HEK293 (cell line): ENCODE measurements around the gene ADGRF1.
"Not testable (repeated sequence)": the region's sequence is repeated elsewhere in the genome, so short reads cannot be mapped to it uniquely, and the experiment has no call there.

Experiments used
- CTCF ChIA-PET: fragments of 350-600 bp; formaldehyde crosslinking; extraction: SDS; loops from one replicate; lab custom pipeline; 2021; ENCODE audit warnings: antibody characterized with exemption; lab: Yijun Ruan, JAX
- POLR2A ChIA-PET: fragments of 300-600 bp; formaldehyde crosslinking; extraction: SDS; loops from one replicate; lab custom pipeline; 2020; ENCODE audit warnings: antibody characterized with exemption, inconsistent platforms; lab: Yijun Ruan, JAX
- H3K27ac ChIP-seq: fragments of 200-500 bp; sonication (Bioruptor generic); 2 replicates; pipeline ENCODE4 v1.5.1; 2014; ENCODE audit warnings: low read depth, low read length, control low read depth, inconsistent platforms; ENCODE audit errors: extremely low read depth
- H3K36me3 ChIP-seq, 2 experiments: fragments of 200-500 bp in 1 of 2; sonication (Bioruptor generic) in 1 of 2; 1 replicate in 1 of 2; 2 replicates in 1 of 2; pipeline ENCODE4 v1.5.1; 2014 to 2017; ENCODE audit warnings: inconsistent platforms in 2 of 2, low read length in 2 of 2; ENCODE audit not compliant: control insufficient read depth in 2 of 2, insufficient read depth in 1 of 2
- H3K4me1 ChIP-seq: fragments of 200-500 bp; sonication (Bioruptor generic); 2 replicates; pipeline ENCODE4 v1.5.1; 2014; ENCODE audit warnings: mild to moderate bottlenecking, low read length, inconsistent platforms; ENCODE audit not compliant: control insufficient read depth, insufficient read depth
- H3K4me3 ChIP-seq: 2 replicates; pipeline ENCODE4 v1.5.1; 2011; ENCODE audit warnings: low read depth, mild to moderate bottlenecking, control low read depth, low read length, moderate library complexity
- H3K9me3 ChIP-seq: fragments of 200-500 bp; sonication (Bioruptor generic); 2 replicates; pipeline ENCODE4 v1.5.1; 2014; ENCODE audit warnings: low read depth, low read length, inconsistent platforms; ENCODE audit not compliant: control insufficient read depth, insufficient read depth
- KLF10 ChIP-seq: fragments of 450-650 bp; IDR thresholded peaks from 2 replicates; pipeline ENCODE4 v1.5.1; 2018; ENCODE audit warnings: missing biosample characterization, mild to moderate bottlenecking, missing genetic modification characterization
- RBAK ChIP-seq: fragments of 450-650 bp; formaldehyde crosslinking; IDR thresholded peaks from 2 replicates; pipeline ENCODE4 v1.5.1; 2016; ENCODE audit warnings: missing biosample characterization, missing genetic modification characterization
- SETDB1 ChIP-seq: IDR thresholded peaks from one replicate; pipeline ENCODE4 v1.6.1; 2017; ENCODE audit warnings: mild to moderate bottlenecking, low read length, moderate library complexity, mixed read lengths; ENCODE audit not compliant: insufficient read length
- ZBTB17 ChIP-seq: fragments of 450-650 bp; formaldehyde crosslinking; IDR thresholded peaks from 2 replicates; pipeline ENCODE4 v1.5.1; 2016; ENCODE audit warnings: missing biosample characterization, missing genetic modification characterization
- ZBTB48 ChIP-seq: fragments of 450-650 bp; formaldehyde crosslinking; IDR thresholded peaks from 2 replicates; pipeline ENCODE4 v1.5.1; 2016; ENCODE audit warnings: missing biosample characterization, missing genetic modification characterization
- ZNF146 ChIP-seq: fragments of 450-650 bp; formaldehyde crosslinking; IDR thresholded peaks from 2 replicates; pipeline ENCODE4 v1.5.1; 2016; ENCODE audit warnings: missing biosample characterization, missing genetic modification characterization
- ZNF248 ChIP-seq: fragments of 450-650 bp; formaldehyde crosslinking; IDR thresholded peaks from 2 replicates; pipeline ENCODE4 v1.5.1; 2017; ENCODE audit warnings: missing biosample characterization, missing genetic modification characterization
- ZNF596 ChIP-seq: fragments of 450-650 bp; IDR thresholded peaks from 2 replicates; pipeline ENCODE4 v1.5.0; 2018; ENCODE audit warnings: missing biosample characterization, mild to moderate bottlenecking, missing genetic modification characterization, moderate library complexity
- ZNF664 ChIP-seq: fragments of 450-650 bp; formaldehyde crosslinking; IDR thresholded peaks from 2 replicates; pipeline ENCODE4 v1.5.1; 2016; ENCODE audit warnings: missing biosample characterization, missing genetic modification characterization
- ZNF777 ChIP-seq: fragments of 450-650 bp; formaldehyde crosslinking; IDR thresholded peaks from 2 replicates; pipeline ENCODE4 v1.5.1; 2017; ENCODE audit warnings: missing biosample characterization, missing genetic modification characterization, borderline replicate concordance
- ZSCAN16 ChIP-seq: fragments of 450-650 bp; formaldehyde crosslinking; IDR thresholded peaks from 2 replicates; pipeline ENCODE4 v1.5.1; 2016; ENCODE audit warnings: missing biosample characterization, missing genetic modification characterization
- TF ChIP-seq, protein P1 (sequence below): fragments of 450-650 bp; formaldehyde crosslinking; IDR thresholded peaks from 2 replicates; pipeline ENCODE4; 2016; ENCODE audit warnings: missing biosample characterization, missing genetic modification characterization
- TF ChIP-seq, protein P2 (sequence below): sonication (generic); formaldehyde crosslinking; IDR thresholded peaks from 2 replicates; pipeline ENCODE4 v1.8.1; 2022; ENCODE audit warnings: mild to moderate bottlenecking, moderate library complexity, missing genetic modification reagents
- TF ChIP-seq, protein P3 (sequence below): fragments of 450-650 bp; formaldehyde crosslinking; IDR thresholded peaks from 2 replicates; pipeline ENCODE4 v1.5.1; 2016; ENCODE audit warnings: missing biosample characterization, missing genetic modification characterization
- TF ChIP-seq, protein P4 (sequence below): fragments of 450-650 bp; formaldehyde crosslinking; IDR thresholded peaks from 2 replicates; pipeline ENCODE4 v1.5.1; 2016; ENCODE audit warnings: missing biosample characterization, missing genetic modification characterization
- TF ChIP-seq, protein P5 (sequence below): fragments of 450-650 bp; formaldehyde crosslinking; IDR thresholded peaks from 2 replicates; pipeline ENCODE4 v1.5.1; 2016; ENCODE audit warnings: missing biosample characterization, missing genetic modification characterization

The ADGRF1 gene

DNA sequence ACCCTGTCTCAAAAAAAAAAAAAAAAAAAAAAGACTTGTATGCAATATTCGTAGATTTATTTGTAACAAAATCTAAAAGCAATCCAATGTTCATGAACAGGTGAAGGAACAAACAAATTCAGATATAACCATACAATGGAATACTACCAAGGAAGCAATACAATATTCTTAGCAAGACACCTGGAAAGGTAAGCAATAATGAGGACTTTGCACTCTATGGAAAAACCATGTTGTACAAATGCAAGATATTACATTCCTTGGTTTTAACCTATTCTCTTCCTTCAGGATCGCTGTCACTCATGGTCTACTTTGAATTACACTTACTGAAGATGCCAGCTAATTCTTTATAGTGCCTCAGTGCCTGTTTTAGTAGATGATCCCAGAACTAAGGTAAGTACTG, 14.7 kb upstream of the ADGRF1 start:
- no peaks in the 10 kb centered on the region for H3K36me3 ChIP-seq
- H3K4me1 ChIP-seq = no peaks in the 10 kb centered on the region; the same call in 1 of the 2 replicates
- no peak overlapping the region for H3K27ac ChIP-seq
- H3K9me3 ChIP-seq = no peaks in the 10 kb centered on the region
- H3K4me3 ChIP-seq = no peak overlapping the region
- ChIA-PET CTCF (interaction anchor here (0.6 to 1.5 kb wide), 2 partner anchors 16 to 67 kb away, joined by 3 to 4 read pairs; no protein-coding TSS in a partner anchor), POLR2A (no interaction called here)
- TF ChIP-seq, protein P1, sequence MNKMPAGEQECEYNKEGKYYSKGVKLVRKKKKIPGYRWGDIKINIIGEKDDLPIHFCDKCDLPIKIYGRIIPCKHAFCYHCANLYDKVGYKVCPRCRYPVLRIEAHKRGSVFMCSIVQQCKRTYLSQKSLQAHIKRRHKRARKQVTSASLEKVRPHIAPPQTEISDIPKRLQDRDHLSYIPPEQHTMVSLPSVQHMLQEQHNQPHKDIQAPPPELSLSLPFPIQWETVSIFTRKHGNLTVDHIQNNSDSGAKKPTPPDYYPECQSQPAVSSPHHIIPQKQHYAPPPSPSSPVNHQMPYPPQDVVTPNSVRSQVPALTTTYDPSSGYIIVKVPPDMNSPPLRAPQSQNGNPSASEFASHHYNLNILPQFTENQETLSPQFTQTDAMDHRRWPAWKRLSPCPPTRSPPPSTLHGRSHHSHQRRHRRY (tag by site-specific recombination) = no peak
- TF ChIP-seq, protein P2, sequence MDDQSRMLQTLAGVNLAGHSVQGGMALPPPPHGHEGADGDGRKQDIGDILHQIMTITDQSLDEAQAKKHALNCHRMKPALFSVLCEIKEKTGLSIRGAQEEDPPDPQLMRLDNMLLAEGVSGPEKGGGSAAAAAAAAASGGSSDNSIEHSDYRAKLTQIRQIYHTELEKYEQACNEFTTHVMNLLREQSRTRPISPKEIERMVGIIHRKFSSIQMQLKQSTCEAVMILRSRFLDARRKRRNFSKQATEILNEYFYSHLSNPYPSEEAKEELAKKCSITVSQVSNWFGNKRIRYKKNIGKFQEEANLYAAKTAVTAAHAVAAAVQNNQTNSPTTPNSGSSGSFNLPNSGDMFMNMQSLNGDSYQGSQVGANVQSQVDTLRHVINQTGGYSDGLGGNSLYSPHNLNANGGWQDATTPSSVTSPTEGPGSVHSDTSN (CRISPR knock-in tag) = no peak
- no peak for TF ChIP-seq SETDB1
- no peak for TF ChIP-seq KLF10 (tag by site-specific recombination)
- TF ChIP-seq ZNF777 = no peak
- TF ChIP-seq ZNF596 (tag by site-specific recombination) = no peak
- TF ChIP-seq RBAK (tag by site-specific recombination) = no peak
- TF ChIP-seq ZNF664 (tag by site-specific recombination) = no peak
- no peak for TF ChIP-seq ZBTB17 (tag by site-specific recombination)
- no peak for TF ChIP-seq ZBTB48 (tag by site-specific recombination)
- no peak for TF ChIP-seq ZNF248 (tag by site-specific recombination)
- TF ChIP-seq ZSCAN16 = no peak
- TF ChIP-seq, protein P3, sequence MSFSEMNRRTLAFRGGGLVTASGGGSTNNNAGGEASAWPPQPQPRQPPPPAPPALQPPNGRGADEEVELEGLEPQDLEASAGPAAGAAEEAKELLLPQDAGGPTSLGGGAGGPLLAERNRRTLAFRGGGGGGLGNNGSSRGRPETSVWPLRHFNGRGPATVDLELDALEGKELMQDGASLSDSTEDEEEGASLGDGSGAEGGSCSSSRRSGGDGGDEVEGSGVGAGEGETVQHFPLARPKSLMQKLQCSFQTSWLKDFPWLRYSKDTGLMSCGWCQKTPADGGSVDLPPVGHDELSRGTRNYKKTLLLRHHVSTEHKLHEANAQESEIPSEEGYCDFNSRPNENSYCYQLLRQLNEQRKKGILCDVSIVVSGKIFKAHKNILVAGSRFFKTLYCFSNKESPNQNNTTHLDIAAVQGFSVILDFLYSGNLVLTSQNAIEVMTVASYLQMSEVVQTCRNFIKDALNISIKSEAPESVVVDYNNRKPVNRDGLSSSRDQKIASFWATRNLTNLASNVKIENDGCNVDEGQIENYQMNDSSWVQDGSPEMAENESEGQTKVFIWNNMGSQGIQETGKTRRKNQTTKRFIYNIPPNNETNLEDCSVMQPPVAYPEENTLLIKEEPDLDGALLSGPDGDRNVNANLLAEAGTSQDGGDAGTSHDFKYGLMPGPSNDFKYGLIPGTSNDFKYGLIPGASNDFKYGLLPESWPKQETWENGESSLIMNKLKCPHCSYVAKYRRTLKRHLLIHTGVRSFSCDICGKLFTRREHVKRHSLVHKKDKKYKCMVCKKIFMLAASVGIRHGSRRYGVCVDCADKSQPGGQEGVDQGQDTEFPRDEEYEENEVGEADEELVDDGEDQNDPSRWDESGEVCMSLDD = no peak
- TF ChIP-seq, all 188 proteins: peak for 0

DNA sequence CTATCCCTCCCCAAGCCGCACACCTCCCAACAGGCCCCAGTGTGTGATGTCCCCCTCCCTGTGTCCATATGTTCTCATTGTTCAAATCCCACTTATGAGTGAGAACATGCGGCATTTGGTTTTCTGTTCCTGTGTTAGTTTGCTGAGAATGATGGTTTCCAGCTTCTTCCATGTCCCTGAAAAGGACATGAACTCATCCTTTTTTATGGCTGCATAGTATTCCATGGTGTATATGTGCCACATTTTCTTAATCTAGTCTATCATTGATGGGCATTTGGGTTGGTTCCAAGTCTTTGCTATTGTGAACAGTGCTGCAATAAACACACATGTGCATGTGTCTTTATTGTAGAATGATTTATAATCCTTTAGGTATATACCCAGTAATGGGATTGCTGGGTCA, 12.2 kb upstream of the ADGRF1 start:
- CTCF ChIA-PET, H3K27ac ChIP-seq, H3K9me3 ChIP-seq, POLR2A ChIA-PET, H3K4me3 ChIP-seq, H3K36me3 ChIP-seq, H3K4me1 ChIP-seq: not testable (repeated sequence)
- TF ChIP-seq, protein P4, sequence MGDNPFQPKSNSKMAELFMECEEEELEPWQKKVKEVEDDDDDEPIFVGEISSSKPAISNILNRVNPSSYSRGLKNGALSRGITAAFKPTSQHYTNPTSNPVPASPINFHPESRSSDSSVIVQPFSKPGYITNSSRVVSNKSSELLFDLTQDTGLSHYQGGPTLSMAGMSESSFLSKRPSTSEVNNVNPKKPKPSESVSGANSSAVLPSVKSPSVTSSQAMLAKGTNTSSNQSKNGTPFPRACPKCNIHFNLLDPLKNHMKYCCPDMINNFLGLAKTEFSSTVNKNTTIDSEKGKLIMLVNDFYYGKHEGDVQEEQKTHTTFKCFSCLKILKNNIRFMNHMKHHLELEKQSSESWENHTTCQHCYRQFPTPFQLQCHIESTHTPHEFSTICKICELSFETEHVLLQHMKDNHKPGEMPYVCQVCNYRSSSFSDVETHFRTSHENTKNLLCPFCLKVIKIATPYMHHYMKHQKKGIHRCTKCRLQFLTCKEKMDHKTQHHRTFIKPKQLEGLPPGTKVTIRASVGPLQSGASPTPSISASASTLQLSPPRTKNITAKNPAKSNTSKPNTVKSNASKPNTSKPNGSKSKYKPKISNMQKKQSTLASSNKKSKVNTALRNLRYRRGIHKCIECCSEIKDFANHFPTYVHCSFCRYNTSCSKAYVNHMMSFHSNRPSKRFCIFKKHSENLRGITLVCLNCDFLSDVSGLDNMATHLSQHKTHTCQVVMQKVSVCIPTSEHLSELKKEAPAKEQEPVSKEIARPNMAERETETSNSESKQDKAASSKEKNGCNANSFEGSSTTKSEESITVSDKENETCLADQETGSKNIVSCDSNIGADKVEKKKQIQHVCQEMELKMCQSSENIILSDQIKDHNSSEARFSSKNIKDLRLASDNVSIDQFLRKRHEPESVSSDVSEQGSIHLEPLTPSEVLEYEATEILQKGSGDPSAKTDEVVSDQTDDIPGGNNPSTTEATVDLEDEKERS (tag by site-specific recombination) = peak; percentile 64; the same call in 1 of the 2 replicates
- TF ChIP-seq, protein P5, sequence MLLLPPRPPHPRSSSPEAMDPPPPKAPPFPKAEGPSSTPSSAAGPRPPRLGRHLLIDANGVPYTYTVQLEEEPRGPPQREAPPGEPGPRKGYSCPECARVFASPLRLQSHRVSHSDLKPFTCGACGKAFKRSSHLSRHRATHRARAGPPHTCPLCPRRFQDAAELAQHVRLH (tag by site-specific recombination) = peak; percentile 41; the same call in 1 of the 2 replicates
- peak; percentile 93 for TF ChIP-seq ZNF146 (tag by site-specific recombination)
